Thoracic aorta (tissue), 2 donors: Measurements from ENCODE around the gene RHOH. TPM values are rescaled to one million over a fixed set of nuclear protein-coding genes. Genes with fewer than 3 reads are reported as not detected.

Experiments
- ATAC-seq: fragments of 150-250 bp; one replicate; pipeline ENCODE4 v1.8.0; 2017; ENCODE audit warnings: low read depth; ENCODE audit not compliant: insufficient number of reproducible peaks, low FRiP score
- DNase-seq: peaks from one replicate; pipeline ENCODE4 v3.0.0-alpha.2; 2020; ENCODE audit warnings: low spot score
- H3K27ac ChIP-seq, 2 donors: fragments of 200-600 bp; sonication (generic); 1 replicate in 1 of 2; 2 replicates in 1 of 2; pipeline ENCODE4 v1.5.1; 2016; ENCODE audit warnings: mild to moderate bottlenecking in 2 of 2, moderate library complexity in 2 of 2
- H3K27me3 ChIP-seq: fragments of 200-600 bp; sonication (generic); replicated peaks from 2 replicates; pipeline ENCODE4 v1.6.0; 2016; ENCODE audit warnings: mild to moderate bottlenecking; ENCODE audit not compliant: insufficient read depth
- H3K36me3 ChIP-seq: fragments of 200-600 bp; sonication (generic); one replicate; pipeline ENCODE4 v1.5.1; 2016
- H3K4me1 ChIP-seq, 2 donors: fragments of 200-600 bp; sonication (generic); 1 replicate in 1 of 2; 2 replicates in 1 of 2; pipeline versions ENCODE4 v1.5.1 to v1.6.0; 2016; ENCODE audit warnings: low read depth in 2 of 2, mild to moderate bottlenecking in 1 of 2; ENCODE audit not compliant: control insufficient read depth in 1 of 2
- H3K4me3 ChIP-seq: fragments of 200-600 bp; sonication (generic); 2 replicates; pipeline ENCODE4 v1.5.1; 2016; ENCODE audit warnings: mild to moderate bottlenecking
- H3K9me3 ChIP-seq: fragments of 200-600 bp; sonication (generic); 2 replicates; pipeline ENCODE4 v1.5.1; 2016
- total RNA-seq, 2 donors: library from RNA; depleted of rRNA; stranded (reverse); fragments of >200 nt; gene quantifications; one replicate each; pipeline versions ENCODE4 v1.1.0 to v1.2.3, GENCODE V29; 2016
- TF ChIP-seq, protein P1 (sequence below): fragments of 200-600 bp; sonication (generic); IDR thresholded peaks from one replicate; pipeline ENCODE4 v1.5.1; 2019; ENCODE audit warnings: antibody characterized with exemption

The RHOH gene
- total RNA-seq, 2 donors from 2014 or later: 5.8 to 10.2 TPM

DNA sequence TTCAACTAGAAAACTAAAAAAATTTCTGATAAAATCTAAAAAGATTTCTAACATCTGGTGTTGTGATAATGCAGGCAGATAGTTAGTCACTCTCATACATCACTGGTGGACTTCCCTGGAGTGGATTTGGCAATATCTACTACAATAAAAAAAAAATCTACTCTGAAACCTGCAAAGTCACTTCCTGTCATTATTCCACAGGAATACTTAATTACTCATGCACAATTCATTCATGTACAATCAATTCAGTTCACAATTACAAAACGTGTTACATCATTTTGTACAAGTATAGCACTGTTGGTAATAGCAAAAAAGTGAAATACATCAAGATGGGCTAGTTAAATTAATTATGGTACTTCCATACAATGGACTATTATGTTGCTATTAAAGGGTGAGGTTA lies 16.5 kb upstream of the RHOH start:
- no peaks in the 10 kb centered on the region for H3K4me1 ChIP-seq
- TF ChIP-seq, protein P1, sequence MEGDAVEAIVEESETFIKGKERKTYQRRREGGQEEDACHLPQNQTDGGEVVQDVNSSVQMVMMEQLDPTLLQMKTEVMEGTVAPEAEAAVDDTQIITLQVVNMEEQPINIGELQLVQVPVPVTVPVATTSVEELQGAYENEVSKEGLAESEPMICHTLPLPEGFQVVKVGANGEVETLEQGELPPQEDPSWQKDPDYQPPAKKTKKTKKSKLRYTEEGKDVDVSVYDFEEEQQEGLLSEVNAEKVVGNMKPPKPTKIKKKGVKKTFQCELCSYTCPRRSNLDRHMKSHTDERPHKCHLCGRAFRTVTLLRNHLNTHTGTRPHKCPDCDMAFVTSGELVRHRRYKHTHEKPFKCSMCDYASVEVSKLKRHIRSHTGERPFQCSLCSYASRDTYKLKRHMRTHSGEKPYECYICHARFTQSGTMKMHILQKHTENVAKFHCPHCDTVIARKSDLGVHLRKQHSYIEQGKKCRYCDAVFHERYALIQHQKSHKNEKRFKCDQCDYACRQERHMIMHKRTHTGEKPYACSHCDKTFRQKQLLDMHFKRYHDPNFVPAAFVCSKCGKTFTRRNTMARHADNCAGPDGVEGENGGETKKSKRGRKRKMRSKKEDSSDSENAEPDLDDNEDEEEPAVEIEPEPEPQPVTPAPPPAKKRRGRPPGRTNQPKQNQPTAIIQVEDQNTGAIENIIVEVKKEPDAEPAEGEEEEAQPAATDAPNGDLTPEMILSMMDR: no peak
- no peaks in the 10 kb centered on the region for H3K9me3 ChIP-seq
- no peaks in the 10 kb centered on the region for H3K36me3 ChIP-seq
- no peak overlapping the region for H3K4me3 ChIP-seq
- no peak overlapping the region for H3K27ac ChIP-seq
- no peak for DNase-seq
- ATAC-seq: no peak
- no peaks in the 10 kb centered on the region for H3K27me3 ChIP-seq

DNA sequence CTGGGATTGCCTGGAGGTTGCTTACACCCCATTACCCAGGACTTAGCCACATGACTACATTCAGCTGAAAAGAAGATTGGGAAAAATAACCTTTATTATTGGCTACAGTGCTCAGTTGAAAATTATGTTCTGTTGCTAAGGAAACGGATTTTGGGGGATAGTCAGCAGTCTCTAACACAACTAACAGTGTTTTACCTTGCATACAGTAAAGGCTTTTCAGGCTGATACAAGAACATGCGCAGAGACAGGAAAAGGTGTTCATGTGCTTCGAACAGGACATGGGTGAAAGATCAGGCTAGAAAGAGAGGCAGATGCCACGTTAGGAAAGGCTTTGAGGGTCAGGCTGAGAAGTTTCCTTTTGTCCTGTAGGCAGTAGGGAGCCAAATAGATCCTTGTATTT lies 14.8 kb upstream of the RHOH start:
- no peak for DNase-seq
- no peak overlapping the region for H3K27ac ChIP-seq
- ATAC-seq: no peak
- no peak overlapping the region for H3K4me3 ChIP-seq
- no peaks in the 10 kb centered on the region for H3K36me3 ChIP-seq
- H3K9me3 ChIP-seq: no peaks in the 10 kb centered on the region
- TF ChIP-seq, protein P1: no peak
- H3K27me3 ChIP-seq: no peaks in the 10 kb centered on the region
- no peaks in the 10 kb centered on the region for H3K4me1 ChIP-seq

DNA sequence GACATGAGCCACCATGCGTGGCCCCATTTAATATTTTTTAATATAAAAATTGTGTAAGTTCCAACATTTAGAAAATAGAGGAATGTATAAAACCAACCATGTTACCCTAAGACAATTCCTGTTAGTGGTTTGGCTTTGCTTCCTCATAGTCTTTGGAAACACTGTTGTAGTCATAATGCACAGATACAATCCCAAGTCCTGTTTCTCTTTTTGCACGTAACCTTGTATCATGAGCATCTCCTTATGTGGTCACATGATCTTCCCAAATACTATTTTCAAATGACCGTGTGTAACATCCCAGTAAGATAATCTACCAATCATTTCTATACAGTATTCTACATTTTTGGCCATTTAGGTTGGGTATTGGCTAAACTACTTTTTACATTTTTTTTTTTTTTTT lies 13.9 kb upstream of the RHOH start:
- no peak for ATAC-seq
- no peak for DNase-seq
- TF ChIP-seq, protein P1: no peak
- Histone ChIP-seq H3K4me3 (no peak overlapping the region), H3K9me3 (no peaks in the 10 kb centered on the region), H3K4me1 (no peaks in the 10 kb centered on the region), H3K27ac (no peak overlapping the region), H3K36me3 (no peaks in the 10 kb centered on the region), H3K27me3 (no peaks in the 10 kb centered on the region)

DNA sequence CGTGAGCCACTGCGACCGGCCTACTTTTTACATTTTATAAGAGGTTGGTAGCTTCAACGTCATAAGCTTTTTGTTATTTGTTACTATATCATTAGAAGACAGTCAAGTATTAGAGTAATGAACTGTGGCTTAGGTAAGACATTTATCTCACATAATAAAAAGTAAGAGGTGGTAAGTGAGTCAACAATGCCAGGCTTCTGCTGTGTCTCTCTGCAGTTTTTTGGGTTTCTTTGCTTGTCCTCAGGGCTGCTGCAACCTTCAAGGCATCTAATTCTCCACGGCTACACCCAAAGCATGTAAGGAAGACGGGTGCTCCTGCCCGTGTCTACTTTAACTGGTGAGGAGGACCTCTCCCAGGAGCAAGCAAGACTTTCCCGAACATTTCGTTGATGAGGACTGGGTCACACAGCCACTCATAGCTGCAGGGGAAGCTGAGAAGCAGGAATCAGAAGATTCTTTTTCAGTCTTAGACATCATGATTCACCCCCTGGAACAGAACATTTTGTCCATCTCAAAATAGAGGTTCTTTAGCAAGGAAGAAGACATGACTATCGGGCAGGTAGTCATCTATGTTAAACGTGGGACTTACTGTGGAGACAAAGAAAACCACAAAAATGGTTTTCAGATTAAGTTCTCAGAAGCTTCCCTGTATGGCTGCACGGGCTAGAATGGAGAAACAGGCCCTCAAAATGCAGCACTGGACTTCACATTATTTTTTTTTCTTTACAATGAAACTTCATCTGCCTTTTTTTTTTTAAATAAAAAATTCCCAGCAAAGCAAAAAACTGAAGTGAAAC lies 13.0 kb upstream of the RHOH start:
- H3K27me3 ChIP-seq: no peaks in the 10 kb centered on the region
- H3K4me1 ChIP-seq: no peaks in the 10 kb centered on the region
- no peak for DNase-seq
- H3K27ac ChIP-seq: no peak overlapping the region
- no peak overlapping the region for H3K4me3 ChIP-seq
- ATAC-seq: no peak
- TF ChIP-seq, protein P1: no peak
- no peaks in the 10 kb centered on the region for H3K36me3 ChIP-seq
- no peaks in the 10 kb centered on the region for H3K9me3 ChIP-seq

DNA sequence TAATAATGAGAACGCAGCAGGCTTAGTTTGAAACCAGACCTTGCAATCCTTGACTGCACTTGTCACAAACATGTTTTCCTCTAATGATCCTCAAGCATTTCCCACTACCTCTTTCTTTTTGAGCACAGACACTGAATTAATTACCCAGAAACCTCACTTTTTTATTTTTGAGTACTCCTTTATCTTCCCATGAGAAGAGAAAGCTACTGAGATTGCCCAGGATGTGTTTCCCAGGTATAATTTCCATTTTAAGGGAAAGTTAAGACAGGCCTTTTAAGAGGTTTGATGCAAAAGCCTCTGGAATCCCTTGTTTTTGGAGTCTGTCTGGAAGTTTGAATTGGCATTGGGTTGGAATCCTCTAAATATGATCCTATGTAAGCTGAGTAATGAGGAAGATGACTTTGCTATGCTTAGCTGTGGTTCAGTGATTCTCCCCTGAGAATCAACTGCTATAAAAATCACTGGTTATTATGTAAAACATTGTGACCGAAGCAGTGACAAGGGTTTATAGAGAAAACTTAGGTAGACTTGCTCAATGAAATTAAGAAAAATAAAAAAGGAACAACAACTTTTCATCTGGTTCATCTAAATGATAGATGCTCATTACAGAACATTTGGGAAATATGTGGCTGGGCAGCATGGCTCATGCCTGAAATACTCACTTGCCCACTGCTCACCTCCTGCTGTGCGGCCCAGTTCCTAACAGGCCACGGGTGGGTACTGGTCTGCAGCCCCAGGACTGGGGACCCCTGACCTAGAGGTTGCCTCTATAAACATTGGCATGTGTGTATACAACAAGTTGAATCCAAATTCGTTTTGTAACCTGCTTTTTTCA lies 10.8 kb upstream of the RHOH start:
- no peak for ATAC-seq
- TF ChIP-seq, protein P1: no peak
- no peak for DNase-seq
- no peaks in the 10 kb centered on the region for H3K4me1 ChIP-seq
- H3K27ac ChIP-seq: no peak overlapping the region
- H3K27me3 ChIP-seq: no peaks in the 10 kb centered on the region
- H3K4me3 ChIP-seq: no peak overlapping the region
- no peaks in the 10 kb centered on the region for H3K36me3 ChIP-seq
- no peaks in the 10 kb centered on the region for H3K9me3 ChIP-seq
